ENCODE results near the gene SORCS3. TPM values are rescaled to one million over a fixed set of nuclear protein-coding genes. Genes with fewer than 3 reads are reported as not detected.

The SORCS3 gene
- total and polyA plus RNA-seq, 2 of the 13 experiments (the other 11 are each of a cell fraction or from before 2014, with no cell fraction given) = 0.07 TPM; not detected in 1

- CTCF ChIA-PET (ENCODE audit: low intra/inter-chr PET ratio, low total read pairs) = no interaction called here
- no peaks in the 10 kb centered on the region for H3K79me2 ChIP-seq (ENCODE audit: insufficient read depth, low read length)
These were observed 612.6 kb downstream of the SORCS3 start for GRCh38 chr10:105253515-105254212.

GRCh38 chr10:105258036-105258673 is 617.1 kb downstream of the SORCS3 start:
- Histone ChIP-seq H3K36me3 (replicated peaks in 1 of 2; ENCODE audit: control insufficient read depth in 1 of 2, insufficient read depth in 2 of 2, low read length in 2 of 2) (no peaks in the 10 kb centered on the region), H3K9ac (ENCODE audit: insufficient read depth, low read depth, low read length) (no peak overlapping the region), H3K4me1 (ENCODE audit: insufficient read depth, low read length) (no peaks in the 10 kb centered on the region), H3K4me2 (ENCODE audit: low read depth, low read length) (no peak overlapping the region), H3K9me3 (ENCODE audit: low read length) (peaks cover 57% of the 10 kb centered on the region), H3K4me3 (replicated peaks in 1 of 3; ENCODE audit: insufficient read depth in 1 of 3, low read depth in 2 of 3, low read length in 3 of 3) (no peak overlapping the region), H3K79me2 (ENCODE audit: insufficient read depth, low read length) (no peaks in the 10 kb centered on the region), H3K27ac (ENCODE audit: extremely low read length, insufficient read depth, low read length) (no peak overlapping the region), H3K27me3 (ENCODE audit: control insufficient read depth in 1 of 2, insufficient read depth in 2 of 2, low read length in 2 of 2) (no peaks in the 10 kb centered on the region), H2AFZ (ENCODE audit: low read length) (no peak overlapping the region), H4K20me1 (ENCODE audit: insufficient read depth, low read length) (no peaks in the 10 kb centered on the region)
- ChIA-PET POLR2A (no interaction called here), CTCF (ENCODE audit: low intra/inter-chr PET ratio, low total read pairs) (no interaction called here)
- TF ChIP-seq ATF3 (CRISPR knock-in tag; IDR thresholded peaks at IDR 0.05) = no peak
- no peak for TF ChIP-seq HNF1A (IDR thresholded peaks at IDR 0.05; ENCODE audit: low read depth)
- no peak for TF ChIP-seq HNF1A (CRISPR knock-in tag; IDR thresholded peaks at IDR 0.05; ENCODE audit: borderline replicate concordance)
- no peak for TF ChIP-seq ZSCAN9 (CRISPR knock-in tag; IDR thresholded peaks at IDR 0.05; ENCODE audit: borderline replicate concordance)
- BruUV-seq (replicated peaks) = no TSS peak
- intact Hi-C loops (cut with micrococcal nuclease; ENCODE audit: unreplicated experiment) = no loop called here
- in situ Hi-C loops (cut with HindIII; ENCODE audit: extremely low pct_ligation_motif_present, low pct_unique_long_range_greater_than_20kb) = no loop called here
- 5% methylated on average over 3 of the region's 3 CpGs for WGBS (ENCODE audit: low lambda C conversion rate)
- ATAC-seq (no peak), DNase-seq (ENCODE audit: low spot score) (no peak), FAIRE-seq (no peak)

More at GRCh38 chr10:105253515-105254212, 612.6 kb downstream of the SORCS3 start:
- POLR2A ChIA-PET = no interaction called here
- BruUV-seq (replicated peaks) = no TSS peak
- DNase-seq (ENCODE audit: low spot score) (no peak), FAIRE-seq (no peak), ATAC-seq (no peak)
- in situ Hi-C loops (cut with HindIII; ENCODE audit: extremely low pct_ligation_motif_present, low pct_unique_long_range_greater_than_20kb) (no loop called here), intact Hi-C loops (cut with micrococcal nuclease; ENCODE audit: unreplicated experiment) (no loop called here)
- no peaks in the 10 kb centered on the region for H4K20me1 ChIP-seq (ENCODE audit: insufficient read depth, low read length)
- H3K36me3 ChIP-seq (replicated peaks in 1 of 2; ENCODE audit: control insufficient read depth in 1 of 2, insufficient read depth in 2 of 2, low read length in 2 of 2) = no peaks in the 10 kb centered on the region
- H3K4me2 ChIP-seq (ENCODE audit: low read depth, low read length) = no peak overlapping the region
- H2AFZ ChIP-seq (ENCODE audit: low read length) = no peak overlapping the region
- WGBS (ENCODE audit: low lambda C conversion rate) = 22% methylated on average over 8 of the region's 8 CpGs
- peaks cover 46% of the 10 kb centered on the region for H3K9me3 ChIP-seq (ENCODE audit: low read length)
- no peaks in the 10 kb centered on the region for H3K27me3 ChIP-seq (ENCODE audit: control insufficient read depth in 1 of 2, insufficient read depth in 2 of 2, low read length in 2 of 2)
- no peak overlapping the region for H3K4me3 ChIP-seq (replicated peaks in 1 of 3; ENCODE audit: insufficient read depth in 1 of 3, low read depth in 2 of 3, low read length in 3 of 3)
- TF ChIP-seq ZNF780A (CRISPR knock-in tag; IDR thresholded peaks at IDR 0.05) = no peak
- TF ChIP-seq FOSL2 (CRISPR knock-in tag; IDR thresholded peaks at IDR 0.05) = no peak
- TF ChIP-seq TAF1 (CRISPR knock-in tag; IDR thresholded peaks at IDR 0.05) = no peak
- no peak overlapping the region for H3K27ac ChIP-seq (ENCODE audit: extremely low read length, insufficient read depth, low read length)
- no peak overlapping the region for H3K9ac ChIP-seq (ENCODE audit: insufficient read depth, low read depth, low read length)
- H3K4me1 ChIP-seq (ENCODE audit: insufficient read depth, low read length) = no peaks in the 10 kb centered on the region

All from HepG2 (cell line).